SK-N-SH (cell line): ENCODE measurements around the gene DAB2IP. TPM values are rescaled to one million over a fixed set of nuclear protein-coding genes. Genes with fewer than 3 reads are reported as not detected.

Experiments
- CTCF ChIA-PET: fragments of 300-600, 350-600 bp; formaldehyde crosslinking; extraction: SDS; loops from one replicate; lab custom pipeline; 2021; lab: Yijun Ruan, JAX
- POLR2A ChIA-PET: fragments of 350-600 bp; sonication (Branson Sonifier 250); formaldehyde crosslinking; extraction: SDS; loops from one replicate; lab custom pipeline; 2020; ENCODE audit warnings: antibody characterized with exemption, inconsistent platforms; lab: Yijun Ruan, JAX
- DNase-seq: peaks from one replicate; pipeline ENCODE4 v3.0.0; 2012
- H2AFZ ChIP-seq: fragments of 200-600 bp; sonication (generic); 2 replicates; pipeline ENCODE4 v1.8.1; 2016; ENCODE audit warnings: antibody characterized with exemption, mild to moderate bottlenecking, low read depth
- H3F3A ChIP-seq: fragments of 200-600 bp; sonication (generic); replicated peaks from 2 replicates; pipeline ENCODE3; 2016; ENCODE audit warnings: antibody characterized with exemption, mild to moderate bottlenecking; ENCODE audit not compliant: insufficient read depth
- H3K27ac ChIP-seq, 2 experiments: fragments of 200-500 bp in 1 of 2; fragments of 200-600 bp in 1 of 2; sonication (Bioruptor generic) in 1 of 2; sonication (generic), shearing (Covaris generic) in 1 of 2; 2 replicates each; pipeline versions ENCODE4 v1.5.1 to v1.6.1; 2014 to 2016; ENCODE audit warnings: low read depth in 2 of 2, inconsistent platforms in 1 of 2, low read length in 1 of 2, mild to moderate bottlenecking in 1 of 2, mixed read lengths in 1 of 2
- H3K27me3 ChIP-seq: fragments of 200-600 bp; sonication (generic), shearing (Covaris generic); 2 replicates; pipeline ENCODE4 v1.6.1; 2016; ENCODE audit warnings: mixed run types; ENCODE audit not compliant: insufficient read depth
- H3K36me3 ChIP-seq, 2 experiments: fragments of 200-500 bp in 1 of 2; fragments of 200-600 bp in 1 of 2; sonication (Bioruptor generic) in 1 of 2; sonication (generic) in 1 of 2; replicated peaks in 1 of 2; 2 replicates each; pipeline versions ENCODE3 to v1.5.1; 2014 to 2016; ENCODE audit warnings: low read length in 1 of 2, mild to moderate bottlenecking in 1 of 2; ENCODE audit not compliant: insufficient read depth in 2 of 2, control insufficient read depth in 1 of 2
- H3K4me1 ChIP-seq, 2 experiments: fragments of 200-500 bp in 1 of 2; fragments of 200-600 bp in 1 of 2; sonication (Bioruptor generic) in 1 of 2; sonication (generic), shearing (Covaris generic) in 1 of 2; 2 replicates each; pipeline versions ENCODE4 v1.5.1 to v1.6.1; 2014 to 2016; ENCODE audit warnings: low read depth in 1 of 2, low read length in 1 of 2, mixed run types in 1 of 2; ENCODE audit not compliant: insufficient read depth in 2 of 2, control insufficient read depth in 1 of 2
- H3K4me2 ChIP-seq: fragments of 200-600 bp; sonication (generic), shearing (Covaris generic); 2 replicates; pipeline ENCODE4 v1.6.1; 2017; ENCODE audit warnings: mixed run types
- H3K4me3 ChIP-seq, 2 experiments: fragments of 200-500 bp in 1 of 2; fragments of 200-600 bp in 1 of 2; sonication (Bioruptor generic) in 1 of 2; sonication (generic), shearing (Covaris generic) in 1 of 2; 2 replicates each; pipeline versions ENCODE4 v1.5.1 to v1.8.1; 2014 to 2016; ENCODE audit warnings: low read depth in 2 of 2, inconsistent platforms in 1 of 2, low read length in 1 of 2, mild to moderate bottlenecking in 1 of 2, mixed read lengths in 1 of 2, moderate library complexity in 1 of 2
- H3K79me2 ChIP-seq: fragments of 200-600 bp; sonication (generic); 2 replicates; pipeline ENCODE4 v1.8.1; 2017; ENCODE audit warnings: mild to moderate bottlenecking; ENCODE audit not compliant: insufficient read depth
- H3K9ac ChIP-seq: fragments of 200-600 bp; sonication (generic); 2 replicates; pipeline ENCODE4 v1.6.1; 2017; ENCODE audit warnings: mixed run types
- H3K9me2 ChIP-seq: fragments of 200-600 bp; sonication (generic); 2 replicates; pipeline ENCODE4 v1.6.1; 2017; ENCODE audit warnings: mixed run types
- H3K9me3 ChIP-seq: fragments of 200-600 bp; sonication (generic); 2 replicates; pipeline ENCODE4 v1.6.1; 2017; ENCODE audit warnings: mixed run types, mild to moderate bottlenecking, moderate library complexity
- H4K20me1 ChIP-seq: fragments of 200-600 bp; sonication (generic); 2 replicates; pipeline ENCODE4 v1.6.1; 2017; ENCODE audit warnings: mild to moderate bottlenecking, mixed run types; ENCODE audit not compliant: insufficient read depth
- EP300 ChIP-seq, 2 experiments: IDR thresholded peaks; 2 replicates each; pipeline versions ENCODE4 v1.4.0 to v1.6.1; 2012; ENCODE audit warnings: borderline replicate concordance in 1 of 2, low read depth in 1 of 2, low read length in 1 of 2
- EZH2phosphoT487 ChIP-seq: fragments of 200-600 bp; sonication (generic); IDR thresholded peaks from 2 replicates; pipeline ENCODE4 v1.6.1; 2017; ENCODE audit warnings: low read depth, mixed run types, mild to moderate bottlenecking, antibody characterized with exemption, moderate library complexity, borderline replicate concordance
- FOSL2 ChIP-seq: IDR thresholded peaks from 2 replicates; pipeline ENCODE4 v1.4.0; 2012; ENCODE audit warnings: low read depth, mild to moderate bottlenecking, moderate library complexity, borderline replicate concordance
- FOXJ3 ChIP-seq: sonication (generic); formaldehyde crosslinking; IDR thresholded peaks from 2 replicates; pipeline ENCODE4 v1.5.1; 2020; ENCODE audit warnings: mild to moderate bottlenecking, missing genetic modification reagents
- GABPA ChIP-seq: IDR thresholded peaks from 2 replicates; pipeline ENCODE4 v1.4.0; 2012; ENCODE audit warnings: low read depth, mild to moderate bottlenecking
- GATA2 ChIP-seq: sonication (generic); formaldehyde crosslinking; IDR thresholded peaks from 2 replicates; pipeline ENCODE4 v1.5.0; 2020; ENCODE audit warnings: mild to moderate bottlenecking, missing genetic modification reagents
- JUND ChIP-seq: IDR thresholded peaks from 2 replicates; pipeline ENCODE4 v1.4.0; 2012
- MAX ChIP-seq: IDR thresholded peaks from 2 replicates; pipeline ENCODE4 v1.4.0; 2012; ENCODE audit warnings: low read depth
- MEF2A ChIP-seq: IDR thresholded peaks from 2 replicates; pipeline ENCODE4 v1.4.0; 2012; ENCODE audit warnings: low read depth, borderline replicate concordance
- RCOR1 ChIP-seq: fragments of 150-350 bp; IDR thresholded peaks from 2 replicates; pipeline ENCODE4 v1.6.1; 2017; ENCODE audit warnings: antibody characterized with exemption, low read length
- REST ChIP-seq: IDR thresholded peaks from 2 replicates; pipeline ENCODE4 v1.6.1; 2012; ENCODE audit warnings: mild to moderate bottlenecking, low read depth, low read length, moderate library complexity
- RFX5 ChIP-seq: IDR thresholded peaks from 2 replicates; pipeline ENCODE4 v1.6.1; 2012; ENCODE audit warnings: mild to moderate bottlenecking, improper control_type of control experiment, low read length
- SMC3 ChIP-seq: IDR thresholded peaks from 2 replicates; pipeline ENCODE4 v1.6.1; 2012; ENCODE audit warnings: low read depth, low read length, improper control_type of control experiment
- TAF1 ChIP-seq: IDR thresholded peaks from 2 replicates; pipeline ENCODE4 v1.6.1; 2012; ENCODE audit warnings: low read depth, mild to moderate bottlenecking, low read length, moderate library complexity, borderline replicate concordance
- TEAD4 ChIP-seq: IDR thresholded peaks from 2 replicates; pipeline ENCODE4 v1.4.0; 2012; ENCODE audit warnings: mild to moderate bottlenecking, borderline replicate concordance; ENCODE audit not compliant: insufficient read depth
- WGBS: methylation state at CpG from one replicate; pipeline ENCODE4 v1.1.6; 2017; ENCODE audit warnings: low lambda C conversion rate; 5-methylcytosine and 5-hydroxymethylcytosine counted together
- polyA plus RNA-seq, 3 experiments: library from polyadenylated mRNA; depleted of rRNA; stranded (reverse); fragments of >200 nt; gene quantifications; 2 replicates each; pipeline ENCODE4 v1.2.3, GENCODE V29; 2012
- TF ChIP-seq, protein P1 (sequence below): IDR thresholded peaks from 2 replicates; pipeline ENCODE4 v1.4.0; 2012; ENCODE audit warnings: low read depth, borderline replicate concordance
- TF ChIP-seq, protein P2 (sequence below): fragments of 200-600 bp; sonication (generic); IDR thresholded peaks from 2 replicates; pipeline ENCODE4 v1.6.1; 2017; ENCODE audit warnings: antibody characterized with exemption, mild to moderate bottlenecking, moderate library complexity
- TF ChIP-seq, protein P3 (sequence below): fragments of 150-350 bp; IDR thresholded peaks from 2 replicates; pipeline ENCODE4 v1.6.1; 2016; ENCODE audit warnings: mild to moderate bottlenecking, low read depth, low read length

DAB2IP gene
- polyA plus RNA-seq, 1 of the 3 experiments (the other 2 are of a cell fraction) = 21.4 TPM

DNA sequence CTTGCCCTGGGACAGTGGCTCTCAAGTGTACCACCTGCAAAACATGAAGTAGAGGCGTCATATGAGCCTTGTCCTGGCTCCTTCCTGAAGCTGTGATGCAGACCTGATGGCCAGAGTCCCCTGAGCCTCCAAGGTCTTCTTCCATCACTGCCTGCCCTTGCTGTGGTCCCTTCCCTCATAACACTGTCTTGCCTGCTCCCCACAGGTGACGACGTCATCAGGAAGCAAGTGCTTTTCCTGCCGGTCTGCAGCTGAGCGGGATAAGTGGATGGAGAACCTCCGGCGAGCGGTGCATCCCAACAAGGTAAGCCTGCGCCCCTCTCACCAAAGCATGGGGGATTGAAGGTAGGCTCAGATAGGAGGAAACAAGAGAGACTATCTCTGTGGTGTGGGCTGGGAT is 107.3 kb downstream of the DAB2IP start:
- TF ChIP-seq EZH2phosphoT487 = no peak
- TF ChIP-seq RFX5 = no peak
- TF ChIP-seq TAF1 = no peak
- TF ChIP-seq TEAD4 = no peak
- TF ChIP-seq MAX = no peak
- no peak for TF ChIP-seq FOXJ3 (CRISPR knock-in tag)
- TF ChIP-seq SMC3 = no peak
- no peak for TF ChIP-seq FOSL2
- no peak for TF ChIP-seq MEF2A
- TF ChIP-seq, protein P1, sequence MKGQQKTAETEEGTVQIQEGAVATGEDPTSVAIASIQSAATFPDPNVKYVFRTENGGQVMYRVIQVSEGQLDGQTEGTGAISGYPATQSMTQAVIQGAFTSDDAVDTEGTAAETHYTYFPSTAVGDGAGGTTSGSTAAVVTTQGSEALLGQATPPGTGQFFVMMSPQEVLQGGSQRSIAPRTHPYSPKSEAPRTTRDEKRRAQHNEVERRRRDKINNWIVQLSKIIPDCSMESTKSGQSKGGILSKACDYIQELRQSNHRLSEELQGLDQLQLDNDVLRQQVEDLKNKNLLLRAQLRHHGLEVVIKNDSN = no peak
- no peak for TF ChIP-seq RCOR1
- TF ChIP-seq EP300 (IDR thresholded peaks at IDR 0.05; ENCODE audit: borderline replicate concordance in 1 of 2, low read depth in 1 of 2, low read length in 1 of 2) = no peak
- TF ChIP-seq, protein P2, sequence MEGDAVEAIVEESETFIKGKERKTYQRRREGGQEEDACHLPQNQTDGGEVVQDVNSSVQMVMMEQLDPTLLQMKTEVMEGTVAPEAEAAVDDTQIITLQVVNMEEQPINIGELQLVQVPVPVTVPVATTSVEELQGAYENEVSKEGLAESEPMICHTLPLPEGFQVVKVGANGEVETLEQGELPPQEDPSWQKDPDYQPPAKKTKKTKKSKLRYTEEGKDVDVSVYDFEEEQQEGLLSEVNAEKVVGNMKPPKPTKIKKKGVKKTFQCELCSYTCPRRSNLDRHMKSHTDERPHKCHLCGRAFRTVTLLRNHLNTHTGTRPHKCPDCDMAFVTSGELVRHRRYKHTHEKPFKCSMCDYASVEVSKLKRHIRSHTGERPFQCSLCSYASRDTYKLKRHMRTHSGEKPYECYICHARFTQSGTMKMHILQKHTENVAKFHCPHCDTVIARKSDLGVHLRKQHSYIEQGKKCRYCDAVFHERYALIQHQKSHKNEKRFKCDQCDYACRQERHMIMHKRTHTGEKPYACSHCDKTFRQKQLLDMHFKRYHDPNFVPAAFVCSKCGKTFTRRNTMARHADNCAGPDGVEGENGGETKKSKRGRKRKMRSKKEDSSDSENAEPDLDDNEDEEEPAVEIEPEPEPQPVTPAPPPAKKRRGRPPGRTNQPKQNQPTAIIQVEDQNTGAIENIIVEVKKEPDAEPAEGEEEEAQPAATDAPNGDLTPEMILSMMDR = no peak
- TF ChIP-seq GABPA = no peak
- peaks cover 0 to 3% of the 10 kb centered on the region in 2 experiments; a peak in 1 of 4 replicates for H3K4me1 ChIP-seq
- no peaks in the 10 kb centered on the region for H3F3A ChIP-seq
- no peak for DNase-seq
- peaks cover 0 to 46% of the 10 kb centered on the region in 2 experiments for H3K36me3 ChIP-seq
- H3K27me3 ChIP-seq = no peaks in the 10 kb centered on the region
- no peaks in the 10 kb centered on the region for H3K9me3 ChIP-seq
- no peak overlapping the region for H3K4me3 ChIP-seq
- no peak overlapping the region for H2AFZ ChIP-seq
- WGBS = 91% methylated on average over 9 of the region's 9 CpGs
- CTCF ChIA-PET = no interaction called here
- H3K79me2 ChIP-seq = peaks cover 2% of the 10 kb centered on the region; the same call in 1 of the 2 replicates
- POLR2A ChIA-PET = no interaction called here
- H3K27ac ChIP-seq = no peak overlapping the region
- H3K9me2 ChIP-seq = no peaks in the 10 kb centered on the region
- H4K20me1 ChIP-seq = peaks cover 27% of the 10 kb centered on the region; the same call in 1 of the 2 replicates
- H3K9ac ChIP-seq = no peak overlapping the region
- no peak overlapping the region for H3K4me2 ChIP-seq

GRCh38 chr9:121759996-121760395 is 108.6 kb downstream of the DAB2IP start:
- Histone ChIP-seq H3K79me2 (no peaks in the 10 kb centered on the region; the same call in 1 of the 2 replicates), H3K36me3 (peaks cover 0 to 50% of the 10 kb centered on the region in 2 experiments)
- TF ChIP-seq FOXJ3 (CRISPR knock-in tag) (no peak), GATA2 (CRISPR knock-in tag) (no peak), REST (no peak), JUND (no peak)
- TF ChIP-seq, protein P1 = no peak
- TF ChIP-seq, protein P3, sequence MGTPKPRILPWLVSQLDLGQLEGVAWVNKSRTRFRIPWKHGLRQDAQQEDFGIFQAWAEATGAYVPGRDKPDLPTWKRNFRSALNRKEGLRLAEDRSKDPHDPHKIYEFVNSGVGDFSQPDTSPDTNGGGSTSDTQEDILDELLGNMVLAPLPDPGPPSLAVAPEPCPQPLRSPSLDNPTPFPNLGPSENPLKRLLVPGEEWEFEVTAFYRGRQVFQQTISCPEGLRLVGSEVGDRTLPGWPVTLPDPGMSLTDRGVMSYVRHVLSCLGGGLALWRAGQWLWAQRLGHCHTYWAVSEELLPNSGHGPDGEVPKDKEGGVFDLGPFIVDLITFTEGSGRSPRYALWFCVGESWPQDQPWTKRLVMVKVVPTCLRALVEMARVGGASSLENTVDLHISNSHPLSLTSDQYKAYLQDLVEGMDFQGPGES = no peak

More at GRCh38 chr9:121759996-121760395, 108.6 kb downstream of the DAB2IP start:
- H3K4me1 ChIP-seq = peaks cover 5% of the 10 kb centered on the region in 2 experiments; a peak in 3 of 4 replicates
- 99% methylated on average over 18 of the region's 23 CpGs for WGBS
- no peak overlapping the region for H3K27ac ChIP-seq
- H3K9ac ChIP-seq = no peak overlapping the region
- no peaks in the 10 kb centered on the region for H3F3A ChIP-seq
- no peaks in the 10 kb centered on the region for H3K9me3 ChIP-seq
- no peaks in the 10 kb centered on the region for H3K9me2 ChIP-seq
- no peaks in the 10 kb centered on the region for H3K27me3 ChIP-seq
- ChIA-PET CTCF (no interaction called here), POLR2A (no interaction called here)
- H2AFZ ChIP-seq = no peak overlapping the region
- no peak overlapping the region for H3K4me3 ChIP-seq
- peaks cover 14% of the 10 kb centered on the region; the same call in 1 of the 2 replicates for H4K20me1 ChIP-seq
- H3K4me2 ChIP-seq = no peak overlapping the region
- no peak for DNase-seq
